Metanephros (tissue), 2 donors: ENCODE measurements around the gene CLNS1A. TPM values are rescaled to one million over a fixed set of nuclear protein-coding genes. Genes with fewer than 3 reads are reported as not detected.

Experiments
- small RNA-seq: library from RNA; depleted of rRNA; stranded (forward); fragments of <200 nt; gene quantifications from one replicate; pipeline ENCODE3, GENCODE V24; 2014; ENCODE audit warnings: low replicate concordance
- total RNA-seq: library from RNA; depleted of rRNA; stranded (reverse); fragments of >200 nt; gene quantifications from one replicate; pipeline ENCODE4 v1.2.3, GENCODE V29; 2014

Gene CLNS1A
- 103 TPM for total RNA-seq

GRCh38 chr11:77637345-77638165 is at the start of gene CLNS1A:
Gene CLNS1A, minus strand, starts transcription at chr11:77637794. Its CDS starts 80 bp downstream, at chr11:77637714.

GRCh38 chr11:77589521-77590193 is 47.9 kb downstream of the CLNS1A start, which contains the start of gene AQP11:
Gene AQP11, plus strand, starts transcription at chr11:77589953. Its CDS starts 40 bp downstream, at chr11:77589993.

Small RNA genes lying within 50 kb of the gene (small RNA-seq; reads per million reads assigned to genes)
- gene RNU7-59P, result not detected

Other genes starting within 250 kb of the CLNS1A start
- 51.3 TPM for gene PAK1, start 163.7 kb downstream of the CLNS1A start, total RNA-seq
- gene AQP11, start 47.8 kb downstream of the CLNS1A start, total RNA-seq, result 2.4 TPM
- gene RSF1, start 182.9 kb upstream of the CLNS1A start, total RNA-seq, result 30.0 TPM
- gene AAMDC, start 183.3 kb upstream of the CLNS1A start, total RNA-seq, result 18.1 TPM